HG02884 (cell line): ENCODE results near the gene FAM149A.
A peak's percentile ranks its signal among the peaks of the same experiment; 100 is the strongest.

Experiments
- ATAC-seq: cut with Tn5 transposase; IDR thresholded peaks from one replicate; pipeline ENCODE4 v1.9.1; 2021; ENCODE audit warnings: mild to moderate bottlenecking, moderate library complexity; ENCODE audit not compliant: unreplicated experiment

FAM149A gene

DNA sequence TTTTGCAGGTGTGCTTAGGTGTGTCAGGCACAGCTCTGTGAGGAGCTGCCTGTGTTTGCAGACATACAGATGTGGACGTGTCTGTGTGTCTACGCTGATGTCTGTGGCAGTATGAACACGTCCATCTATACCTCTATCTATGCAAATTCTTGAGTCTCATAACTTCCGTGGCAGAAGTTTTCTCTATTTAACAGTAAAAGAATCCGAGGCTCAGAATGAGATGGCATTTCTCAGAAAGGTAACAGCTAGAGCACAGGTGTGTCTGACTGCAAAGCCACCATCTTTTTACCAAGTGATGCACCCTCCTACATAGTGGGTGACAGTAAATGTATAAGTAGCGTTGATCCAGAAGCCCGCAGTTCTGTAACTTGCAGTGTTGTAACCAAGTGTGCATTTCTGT is 47.0 kb downstream of the FAM149A start:
- ATAC-seq, result no peak

DNA sequence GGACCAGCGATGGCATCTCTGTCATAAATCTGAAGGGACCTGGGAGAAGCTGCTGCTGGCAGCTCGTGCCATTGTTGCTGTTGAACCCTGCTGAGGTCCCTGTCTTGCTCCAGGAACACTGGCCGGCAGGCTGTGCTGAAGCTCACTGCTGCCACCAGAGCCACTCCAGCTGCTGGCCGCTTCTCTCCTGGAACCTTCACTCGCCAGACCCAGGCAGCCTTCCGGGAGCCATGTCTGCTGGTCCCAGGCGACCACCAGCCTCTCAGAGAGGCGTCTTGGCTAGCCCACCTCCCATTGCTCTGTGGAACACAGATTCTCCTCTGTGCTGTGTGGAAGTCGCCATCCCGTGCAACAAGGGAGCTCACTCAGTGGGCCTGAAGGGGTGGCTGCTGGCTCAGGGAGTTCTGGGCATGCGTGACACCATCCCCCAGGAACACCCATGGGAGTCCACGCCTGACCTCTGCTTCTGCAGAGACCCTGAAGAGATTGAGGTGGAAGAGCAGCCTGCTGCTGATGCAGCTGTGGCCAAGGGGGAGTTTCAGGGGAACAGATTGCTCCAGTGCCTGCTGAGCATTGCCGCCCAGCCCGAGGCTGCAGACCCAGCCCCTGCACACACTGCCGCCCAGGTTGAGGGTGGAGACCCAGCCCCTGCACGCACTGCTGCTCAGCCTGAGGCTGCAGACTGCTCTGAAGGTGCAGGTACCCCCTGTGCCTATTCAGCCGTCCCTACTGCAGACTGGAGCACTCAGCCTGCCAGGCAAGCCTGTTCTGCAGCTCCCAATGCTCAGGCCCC is 53.7 kb downstream of the FAM149A start:
- no peak for ATAC-seq

DNA sequence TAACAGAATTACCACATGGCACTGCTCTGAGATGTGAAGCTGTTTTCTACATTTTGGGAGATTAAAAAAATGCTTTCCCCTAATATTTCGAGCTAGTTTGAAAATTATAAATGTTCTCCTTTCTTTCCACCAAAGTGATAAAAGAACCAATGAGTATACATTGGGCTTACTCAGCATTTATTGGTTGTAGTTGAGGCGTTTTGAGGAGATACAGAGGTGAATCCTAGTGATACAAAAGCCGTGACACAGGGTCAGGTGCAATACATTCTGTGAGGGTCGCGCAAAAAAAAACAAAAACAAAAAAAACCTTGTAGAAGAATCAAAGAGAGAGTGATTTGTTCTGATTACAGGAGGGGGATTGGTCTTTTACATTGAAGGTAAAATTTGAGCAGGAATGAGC is 54.5 kb downstream of the FAM149A start:
- no peak for ATAC-seq

DNA sequence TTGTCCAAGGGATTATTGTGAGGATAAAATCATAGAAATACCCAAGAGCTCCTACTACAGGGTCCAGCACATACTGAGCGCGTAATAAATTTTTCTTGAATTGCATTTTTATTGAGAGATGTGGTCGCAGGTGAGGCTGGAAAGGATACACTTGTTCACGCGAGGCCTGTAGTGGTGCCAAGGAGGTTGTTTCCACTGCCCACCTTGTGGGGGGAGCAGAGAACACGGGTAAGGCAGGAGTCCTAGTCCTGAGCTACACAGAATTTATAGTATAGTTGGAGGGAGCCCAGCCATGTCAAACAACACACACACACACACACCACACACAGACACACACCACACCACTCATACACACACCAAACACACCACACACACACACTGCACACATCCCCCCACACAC is 55.1 kb downstream of the FAM149A start:
- no peak for ATAC-seq

DNA sequence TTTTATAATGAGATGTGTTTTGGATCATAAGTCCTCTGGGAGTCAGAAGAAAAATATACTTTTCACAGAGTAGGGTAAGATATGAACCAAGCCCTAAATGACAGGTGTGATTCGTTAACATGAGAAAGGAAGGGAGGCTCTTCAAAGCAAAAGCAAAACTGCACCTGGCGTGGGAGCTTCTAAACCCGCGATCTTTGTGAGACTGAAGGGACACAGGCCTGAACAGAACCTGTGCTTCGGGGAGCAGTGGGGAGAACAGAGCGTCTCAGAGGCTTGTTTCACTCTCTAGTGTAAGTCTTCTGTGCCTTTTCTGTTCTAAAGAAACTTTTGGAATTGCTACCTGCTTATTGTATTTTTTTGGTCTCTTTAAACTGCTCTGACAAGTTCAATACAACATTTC is 56.6 kb downstream of the FAM149A start:
- peak; percentile 96 for ATAC-seq

DNA sequence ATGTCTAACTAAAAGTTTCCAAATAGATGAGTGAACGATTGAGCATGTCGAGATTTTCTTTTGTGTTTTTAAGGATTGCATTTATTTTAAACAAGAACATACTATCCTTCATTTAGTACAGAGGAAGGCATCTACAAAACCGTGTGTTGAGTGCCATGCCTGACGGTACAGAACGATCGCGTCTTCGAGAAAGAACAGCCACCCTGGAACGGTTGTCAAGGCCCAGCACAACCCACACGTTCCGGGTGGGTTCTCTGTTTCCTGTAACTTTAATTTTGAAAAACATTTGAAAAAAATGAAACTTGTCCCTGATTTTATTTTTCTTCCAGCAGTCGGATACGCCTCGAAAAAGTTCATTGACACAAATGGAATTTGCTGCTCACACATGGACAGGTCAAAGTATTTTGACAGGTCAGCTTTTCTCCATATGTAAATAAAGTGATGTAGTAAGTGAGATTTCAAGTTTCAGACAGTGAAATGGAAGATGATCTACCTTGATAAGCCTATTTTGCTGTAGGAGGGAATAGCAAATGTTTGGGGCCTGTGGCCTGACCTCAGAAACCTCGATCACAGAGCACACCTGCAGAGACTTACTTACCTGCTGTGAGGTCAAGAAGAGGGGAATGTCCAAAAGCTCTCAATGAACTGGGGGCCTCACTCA is 62.5 kb downstream of the FAM149A start:
- no peak for ATAC-seq

DNA sequence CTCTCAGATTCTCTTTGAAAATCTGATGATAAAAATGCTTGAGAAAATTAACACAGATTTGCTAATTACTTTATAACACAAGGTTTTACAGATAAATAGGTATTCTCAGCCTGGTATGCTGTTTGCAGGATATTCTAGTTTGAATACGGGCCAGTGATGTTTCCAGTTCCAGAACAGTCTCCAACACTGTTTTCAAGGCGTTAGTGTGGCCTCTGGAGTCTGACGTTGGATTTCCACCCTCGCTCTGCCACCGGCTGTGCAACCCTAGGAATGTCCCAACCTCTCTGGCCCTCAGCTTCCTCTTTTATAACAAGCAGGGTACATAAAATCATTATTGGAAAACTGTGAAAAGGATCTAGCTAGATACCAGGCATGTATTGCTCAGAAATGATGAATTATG is 63.1 kb downstream of the FAM149A start:
- no peak for ATAC-seq

DNA sequence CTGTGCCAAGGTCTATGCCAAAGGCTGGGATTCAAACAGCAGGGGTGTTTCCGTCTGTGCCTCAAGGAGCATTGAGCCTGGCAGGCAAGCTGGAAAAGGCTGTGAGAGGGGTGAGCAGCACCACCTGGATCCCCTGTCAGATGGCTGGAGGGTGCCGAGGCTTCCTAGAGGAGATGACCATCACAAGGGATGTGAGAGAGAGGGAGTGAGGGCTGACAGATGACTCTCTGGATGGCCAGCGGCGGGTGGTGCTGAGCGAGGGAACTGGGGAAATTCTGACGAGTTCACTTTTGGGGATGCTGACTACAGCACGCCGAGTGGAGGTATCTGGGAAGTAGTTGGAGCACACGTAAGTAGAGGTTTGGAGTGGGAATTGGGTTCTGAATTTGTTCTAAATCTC is 64.2 kb downstream of the FAM149A start:
- ATAC-seq, result no peak

DNA sequence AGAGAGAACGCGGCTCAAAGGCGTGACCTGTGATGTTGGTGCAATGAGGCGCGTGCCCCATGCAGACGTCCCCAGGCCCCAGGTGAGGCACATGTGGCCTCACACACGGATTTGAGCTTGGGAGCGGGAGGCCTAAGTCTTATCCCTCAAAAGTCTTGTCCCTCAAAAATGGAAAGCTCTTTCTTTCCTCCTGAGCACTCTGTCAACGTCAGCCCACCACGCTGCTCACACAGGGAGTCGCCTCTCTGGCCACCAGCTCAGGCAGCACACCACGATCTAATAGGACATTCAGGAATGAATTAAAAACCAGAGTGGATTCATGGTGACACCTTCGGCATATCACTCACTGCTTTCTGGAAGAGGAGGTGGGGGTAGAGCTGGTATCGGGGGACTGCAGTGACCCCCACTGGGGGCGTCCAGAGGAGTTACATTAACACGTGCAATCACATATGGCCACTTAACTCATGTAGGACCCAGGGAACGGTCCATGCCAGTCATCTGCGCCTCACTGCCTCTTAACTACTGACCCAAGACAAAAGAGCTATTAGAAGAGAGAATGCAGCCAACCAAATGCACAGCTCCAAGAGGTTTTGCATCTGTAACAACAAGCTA is 64.9 kb downstream of the FAM149A start:
- no peak for ATAC-seq

DNA sequence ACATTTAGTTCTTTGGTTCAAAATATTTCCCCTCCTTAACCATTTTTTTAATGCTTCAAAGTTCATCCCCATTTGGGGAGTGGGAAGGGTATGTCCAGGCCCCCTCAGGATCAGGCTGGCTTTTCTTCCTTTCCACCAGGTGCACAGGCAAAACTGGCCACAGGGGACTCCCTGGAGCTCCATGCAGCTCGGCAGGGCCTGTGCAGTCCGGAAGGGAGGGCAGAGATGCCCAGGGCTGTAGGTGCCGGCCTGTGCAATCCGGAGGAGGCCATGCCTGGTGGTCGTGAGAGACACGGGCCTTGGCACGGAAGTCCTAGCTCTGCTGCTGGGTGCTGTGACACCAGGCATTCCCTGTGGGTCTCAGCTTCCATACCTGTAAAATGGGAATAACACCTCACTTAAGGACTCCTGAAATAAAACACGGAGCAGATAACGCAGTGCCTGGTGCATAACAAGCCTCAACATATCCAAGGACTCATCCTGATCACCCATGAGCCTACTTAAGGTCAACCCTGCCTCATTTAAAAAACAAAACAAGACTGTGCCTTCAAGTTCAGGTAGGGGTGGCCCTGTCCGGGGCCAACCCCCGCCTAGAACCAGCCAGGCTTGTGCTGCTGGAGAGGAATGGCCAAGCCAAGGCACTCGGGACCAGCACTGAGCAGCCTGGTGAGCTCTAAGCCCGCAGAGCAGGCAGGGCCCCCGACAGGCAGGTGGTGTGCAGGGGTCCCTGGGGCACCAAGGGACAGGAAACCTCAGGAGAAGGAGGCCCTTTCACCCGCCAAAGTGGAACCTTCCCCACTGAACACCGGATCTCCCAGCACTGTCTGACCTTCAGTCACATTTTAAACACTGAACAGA is 65.7 kb downstream of the FAM149A start:
- ATAC-seq, result no peak

DNA sequence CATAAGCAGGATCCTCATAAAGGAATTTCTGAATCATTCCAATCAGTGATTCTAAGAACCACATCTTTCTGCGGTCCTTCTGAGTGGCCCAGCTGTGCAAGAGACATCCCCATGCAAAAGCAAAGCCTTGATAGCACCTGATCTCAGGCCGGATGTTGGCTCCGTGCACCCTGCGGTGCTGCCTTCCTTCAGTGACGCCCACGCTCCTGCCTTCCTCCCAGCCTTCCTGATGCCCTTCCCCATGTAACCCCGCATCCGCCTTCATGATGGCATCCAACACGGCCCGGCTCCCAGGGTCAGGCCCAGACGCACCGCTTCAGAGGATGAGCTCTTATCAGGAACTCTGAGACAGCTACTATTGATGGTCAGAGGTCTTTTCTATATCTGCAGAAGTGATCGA is 66.5 kb downstream of the FAM149A start:
- ATAC-seq, result no peak

DNA sequence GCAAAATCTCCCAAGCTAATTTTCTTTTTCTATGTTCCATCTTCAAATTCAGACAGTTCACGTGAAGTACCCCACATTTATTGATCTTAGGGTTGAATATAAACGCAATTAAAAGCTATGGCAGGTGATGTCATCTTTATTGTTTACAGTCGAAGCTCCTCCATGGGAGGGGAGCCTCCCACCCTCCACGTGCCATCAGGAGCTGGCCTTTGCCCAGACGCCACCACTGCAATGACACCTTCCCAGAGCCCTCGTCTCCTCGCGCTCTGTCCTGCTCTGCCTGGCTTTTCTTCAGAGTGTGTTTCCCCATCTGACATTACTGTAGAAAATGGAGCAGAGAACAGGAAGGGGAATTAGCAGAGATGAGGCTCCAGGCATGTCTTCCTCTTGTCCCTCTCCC is 68.0 kb downstream of the FAM149A start:
- no peak for ATAC-seq

DNA sequence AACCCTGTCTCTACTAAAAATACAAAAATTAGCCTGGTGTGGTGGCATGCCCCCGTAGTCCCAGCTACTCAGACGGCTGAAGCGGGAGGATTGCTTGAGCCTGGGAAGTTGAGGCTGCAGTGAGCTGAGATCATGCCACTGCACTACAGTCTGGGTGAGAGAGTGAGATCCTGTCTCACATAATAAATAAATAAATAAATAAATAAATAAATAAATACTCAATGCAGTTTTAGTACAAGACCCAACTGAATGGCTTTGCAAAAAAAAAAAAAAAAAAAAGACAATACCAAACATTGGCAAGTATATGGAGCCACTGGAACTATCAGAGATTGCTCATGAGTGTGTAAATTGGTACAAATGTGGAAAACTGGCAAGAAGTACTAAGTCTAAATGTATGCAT is 83.6 kb downstream of the FAM149A start:
- ATAC-seq, result no peak

DNA sequence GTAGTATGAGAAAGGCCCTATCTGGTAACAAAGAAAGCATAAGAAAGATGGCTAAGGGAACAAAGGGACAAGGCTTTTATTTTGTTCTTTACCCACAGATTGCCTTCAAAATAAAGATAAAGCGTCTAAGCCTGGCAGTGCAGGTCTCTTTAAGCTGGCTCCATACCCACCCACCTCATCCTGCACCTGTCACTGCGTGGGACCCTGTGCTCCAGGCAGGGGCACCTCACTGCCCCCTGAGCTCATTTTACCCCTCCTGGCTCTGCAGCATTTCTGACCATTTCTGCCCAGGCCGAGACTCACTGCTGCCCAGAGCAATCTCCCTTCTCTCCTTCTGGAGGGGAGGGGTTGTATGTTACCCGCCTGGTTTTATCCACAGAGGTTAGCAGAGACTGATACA is 85.2 kb downstream of the FAM149A start:
- ATAC-seq, result no peak

DNA sequence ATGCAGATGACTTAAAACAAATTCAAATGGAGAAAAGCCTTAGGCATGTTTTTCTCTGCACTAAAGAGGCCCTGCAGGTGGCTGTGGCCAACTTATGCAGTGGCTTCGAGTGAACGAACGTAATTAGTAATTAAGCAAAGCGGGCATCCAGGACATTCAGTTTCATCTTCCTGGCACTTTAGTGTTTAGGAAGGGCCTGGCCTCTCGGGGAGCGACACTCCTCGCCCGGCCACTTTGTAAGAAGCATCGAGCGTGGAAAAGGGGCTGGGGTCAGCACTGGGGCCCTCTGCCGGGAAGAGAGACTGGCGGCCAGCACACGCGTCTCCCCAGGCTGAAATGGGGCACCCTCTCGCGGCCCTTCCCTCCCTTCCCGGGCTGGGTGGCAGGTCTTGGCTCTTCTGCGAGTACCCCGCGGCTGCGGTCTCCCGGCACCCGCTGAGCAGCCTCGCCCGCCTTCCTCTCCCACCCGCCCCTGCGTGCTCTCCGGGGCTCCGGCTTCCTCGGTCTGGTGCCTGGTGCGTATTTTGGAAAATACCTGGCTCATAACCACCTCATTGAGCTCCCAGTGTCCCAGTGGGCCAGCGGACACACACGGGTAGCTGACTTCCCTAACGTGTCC is 86.2 kb downstream of the FAM149A start:
- peak; percentile 25 for ATAC-seq

DNA sequence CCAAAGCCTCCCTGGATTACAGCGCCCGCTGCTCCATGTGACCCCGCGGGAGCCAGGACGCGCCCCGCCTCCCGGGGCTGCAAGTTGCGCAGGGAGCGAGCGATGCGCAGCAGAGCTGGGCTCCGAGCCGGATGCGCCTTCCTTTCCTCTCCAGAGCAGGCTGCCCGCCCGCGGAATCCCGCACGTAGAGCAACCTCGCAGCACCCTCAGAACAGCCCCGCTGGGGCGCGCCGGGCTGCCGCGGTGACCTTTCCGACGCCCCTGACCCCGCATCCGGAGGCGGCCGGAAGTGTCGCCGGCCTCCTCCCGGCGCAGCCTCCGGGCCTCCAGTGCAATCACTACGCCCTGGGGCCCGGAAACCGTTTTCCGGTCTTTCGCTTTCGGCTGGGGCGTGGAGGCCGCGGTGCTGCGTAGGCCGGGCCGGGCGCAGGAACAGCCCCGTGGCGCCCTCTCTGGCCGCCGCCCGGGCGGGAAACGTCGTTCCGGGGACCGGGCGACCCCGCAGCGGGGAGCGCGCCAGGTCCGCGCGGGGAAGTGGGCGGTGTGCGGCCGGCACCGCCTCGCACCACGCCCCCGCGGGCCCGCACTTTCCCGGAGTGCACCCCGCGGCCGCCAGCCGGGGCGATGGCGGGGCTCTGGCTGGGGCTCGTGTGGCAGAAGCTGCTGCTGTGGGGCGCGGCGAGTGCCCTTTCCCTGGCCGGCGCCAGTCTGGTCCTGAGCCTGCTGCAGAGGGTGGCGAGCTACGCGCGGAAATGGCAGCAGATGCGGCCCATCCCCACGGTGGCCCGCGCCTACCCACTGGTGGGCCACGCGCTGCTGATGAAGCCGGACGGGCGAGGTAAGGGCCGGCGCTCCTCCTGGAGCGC is 86.9 kb downstream of the FAM149A start, which contains the start of gene CYP4V2:
Gene CYP4V2 (plus strand): TSS at position 368 of the 866 bp plus-strand sequence. CDS start 257 bp downstream, at position 625.
- peak; percentile 85 for ATAC-seq

DNA sequence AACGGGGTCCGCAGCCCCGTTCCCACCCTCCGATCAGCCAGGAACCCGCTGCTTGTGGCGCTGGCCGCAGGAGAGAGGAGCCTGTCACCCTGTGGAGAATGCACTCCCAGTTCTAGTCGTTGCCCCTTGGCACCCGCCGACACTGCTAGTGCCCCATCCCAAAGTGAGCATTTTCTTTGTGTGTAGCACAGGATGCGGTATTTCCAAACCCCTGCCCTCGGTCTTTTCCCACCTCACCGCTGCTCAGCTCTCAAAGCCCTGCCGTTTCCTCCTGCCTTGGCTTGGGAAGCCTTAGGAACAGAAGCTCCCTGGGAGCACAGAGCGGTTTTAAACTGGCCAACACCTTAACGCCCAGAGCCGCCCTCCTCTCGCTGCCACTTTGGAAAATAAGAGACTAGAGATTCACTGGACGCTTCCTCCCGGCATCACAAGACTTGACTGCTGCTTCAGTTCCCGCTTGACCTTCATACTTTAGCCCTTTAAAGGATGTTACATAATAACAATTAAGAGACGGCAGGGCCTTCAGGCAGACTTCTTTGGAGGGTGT is 87.6 kb downstream of the FAM149A start:
- ATAC-seq, result no peak

DNA sequence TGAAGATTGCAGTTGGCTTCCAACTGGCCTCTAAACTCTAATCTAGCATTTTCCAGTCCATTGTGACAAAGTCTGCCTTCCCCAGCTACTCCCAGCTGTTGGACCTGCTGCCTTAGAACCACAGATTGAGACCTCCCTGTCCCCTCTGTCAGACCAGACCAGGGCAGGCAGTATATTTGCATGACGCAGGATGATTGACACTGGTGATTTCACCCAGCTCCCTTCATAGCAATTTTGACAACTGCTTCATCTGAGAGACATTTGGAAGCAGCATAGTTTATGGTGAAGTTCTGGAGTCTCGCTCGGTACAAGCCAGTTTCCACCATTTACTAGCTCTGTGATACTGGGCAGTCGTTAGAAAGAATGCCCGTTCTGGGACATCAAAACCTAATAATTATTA is 89.3 kb downstream of the FAM149A start:
- ATAC-seq, result no peak

DNA sequence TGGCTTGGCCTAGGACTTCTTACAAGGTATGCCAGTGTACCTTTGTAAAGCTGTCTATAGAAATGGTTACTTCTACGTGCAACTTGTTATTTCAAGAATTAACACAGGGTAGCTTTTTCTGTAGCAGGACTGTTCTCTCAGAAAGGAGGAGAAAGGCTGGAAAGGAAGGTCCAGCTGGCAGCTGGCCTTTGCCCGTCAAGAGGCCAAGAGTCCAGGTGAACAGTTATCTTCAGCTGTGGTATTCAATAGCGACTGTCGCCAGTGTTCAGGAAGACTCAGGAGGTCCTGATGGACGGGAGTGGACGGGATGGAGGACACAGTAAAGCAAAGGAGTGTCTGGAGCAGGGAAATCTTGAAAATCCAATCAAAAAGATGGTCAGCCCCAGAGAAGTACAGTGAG is 91.6 kb downstream of the FAM149A start:
- ATAC-seq, result no peak
